Common myeloid progenitor, CD34-positive (primary cell): ENCODE data around the gene RBBP8NL. TPM values are rescaled to one million over a fixed set of nuclear protein-coding genes. Genes with fewer than 3 reads are reported as not detected.
A peak's percentile ranks its signal among the peaks of the same experiment; 100 is the strongest.

ENCODE experiments used
- CTCF ChIA-PET: fragments of 350-600 bp; sonication (Branson Sonifier 250); formaldehyde crosslinking; loops from one replicate; lab custom pipeline; 2021; ENCODE audit warnings: antibody characterized with exemption; lab: Charles Lee
- POLR2A ChIA-PET: fragments of 350-600 bp; sonication (Branson Sonifier 250); formaldehyde crosslinking; loops from one replicate; lab custom pipeline; 2021; ENCODE audit warnings: antibody characterized with exemption; lab: Charles Lee
- DNase-seq, 3 donors: peaks; one replicate each; pipeline versions ENCODE4 v3.0.0 to v3.0.0-alpha.2; 2013
- H3K27ac ChIP-seq, 2 experiments: 1 replicate in 1 of 2; 2 replicates in 1 of 2; pipeline ENCODE4 v1.7.0; 2013; ENCODE audit warnings: inconsistent platforms in 2 of 2, low read length in 2 of 2, mild to moderate bottlenecking in 2 of 2, low read depth in 1 of 2, moderate library complexity in 1 of 2; ENCODE audit not compliant: severe bottlenecking in 2 of 2, insufficient read depth in 1 of 2, poor library complexity in 1 of 2
- H3K27me3 ChIP-seq, 5 experiments: replicated peaks in 2 of 5; 1 replicate in 3 of 5; 2 replicates in 2 of 5; pipeline versions ENCODE4 v1.6.1 to v1.7.0; 2013; ENCODE audit warnings: low read length in 4 of 5, mild to moderate bottlenecking in 2 of 5, moderate library complexity in 2 of 5, inconsistent platforms in 1 of 5; ENCODE audit not compliant: insufficient read depth in 5 of 5, control insufficient read depth in 4 of 5
- H3K36me3 ChIP-seq, 4 experiments: 1 replicate in 2 of 4; 2 replicates in 2 of 4; pipeline versions ENCODE4 v1.6.1 to v1.7.0; 2013; ENCODE audit warnings: low read length in 3 of 4, control low read depth in 1 of 4, mild to moderate bottlenecking in 1 of 4; ENCODE audit not compliant: control insufficient read depth in 4 of 4, insufficient read depth in 4 of 4
- H3K4me1 ChIP-seq, 4 experiments: 1 replicate in 3 of 4; 2 replicates in 1 of 4; pipeline versions ENCODE4 v1.6.1 to v1.7.1; 2013; ENCODE audit warnings: low read length in 3 of 4, mild to moderate bottlenecking in 3 of 4, control low read depth in 1 of 4, inconsistent platforms in 1 of 4, moderate library complexity in 1 of 4; ENCODE audit not compliant: control insufficient read depth in 4 of 4, insufficient read depth in 4 of 4; ENCODE audit errors: control extremely low read depth in 1 of 4
- H3K4me3 ChIP-seq, 7 experiments: 1 replicate in 4 of 7; 2 replicates in 3 of 7; pipeline versions ENCODE4 v1.5.1 to v1.7.0; 2013; ENCODE audit warnings: mild to moderate bottlenecking in 7 of 7, low read length in 6 of 7, moderate library complexity in 6 of 7, inconsistent platforms in 2 of 7, low read depth in 2 of 7, control low read depth in 1 of 7; ENCODE audit not compliant: insufficient read depth in 4 of 7, control insufficient read depth in 1 of 7; ENCODE audit errors: extremely low read depth in 1 of 7
- H3K9me3 ChIP-seq, 5 experiments: 1 replicate in 4 of 5; 2 replicates in 1 of 5; pipeline versions ENCODE4 v1.6.1 to v1.7.1; 2013; ENCODE audit warnings: low read length in 4 of 5, mild to moderate bottlenecking in 2 of 5, inconsistent platforms in 1 of 5, low read depth in 1 of 5, moderate library complexity in 1 of 5; ENCODE audit not compliant: control insufficient read depth in 4 of 5, insufficient read depth in 2 of 5; ENCODE audit errors: control extremely low read depth in 1 of 5
- WGBS: methylation state at CpG from one replicate; pipeline ENCODE4 v1.1.5; 2013; ENCODE audit not compliant: insufficient coverage; 5-methylcytosine and 5-hydroxymethylcytosine counted together
- polyA plus RNA-seq: library from polyadenylated mRNA; unstranded; fragments of 120-200 nt; gene quantifications from one replicate; pipeline ENCODE4 v1.2.1, GENCODE V29; 2013

The RBBP8NL gene, protein sequence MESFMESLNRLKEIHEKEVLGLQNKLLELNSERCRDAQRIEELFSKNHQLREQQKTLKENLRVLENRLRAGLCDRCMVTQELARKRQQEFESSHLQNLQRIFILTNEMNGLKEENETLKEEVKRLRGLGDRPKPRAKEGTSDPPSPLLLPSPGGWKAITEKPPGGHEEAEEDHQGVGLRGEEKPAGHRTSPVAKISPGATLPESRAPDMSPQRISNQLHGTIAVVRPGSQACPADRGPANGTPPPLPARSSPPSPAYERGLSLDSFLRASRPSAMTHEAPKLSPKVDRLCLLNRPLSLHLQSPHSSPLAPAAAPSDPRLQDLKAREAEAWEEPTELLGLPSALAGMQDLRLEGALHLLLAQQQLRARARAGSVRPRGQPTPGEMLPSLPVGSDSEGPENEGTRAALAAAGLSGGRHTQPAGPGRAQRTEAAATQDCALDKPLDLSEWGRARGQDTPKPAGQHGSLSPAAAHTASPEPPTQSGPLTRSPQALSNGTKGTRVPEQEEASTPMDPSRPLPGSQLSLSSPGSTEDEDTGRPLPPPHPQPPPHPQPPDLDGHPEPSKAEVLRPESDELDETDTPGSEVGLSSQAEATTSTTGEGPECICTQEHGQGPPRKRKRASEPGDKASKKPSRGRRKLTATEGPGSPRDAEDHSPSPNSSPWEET
- polyA plus RNA-seq: not detected

DNA sequence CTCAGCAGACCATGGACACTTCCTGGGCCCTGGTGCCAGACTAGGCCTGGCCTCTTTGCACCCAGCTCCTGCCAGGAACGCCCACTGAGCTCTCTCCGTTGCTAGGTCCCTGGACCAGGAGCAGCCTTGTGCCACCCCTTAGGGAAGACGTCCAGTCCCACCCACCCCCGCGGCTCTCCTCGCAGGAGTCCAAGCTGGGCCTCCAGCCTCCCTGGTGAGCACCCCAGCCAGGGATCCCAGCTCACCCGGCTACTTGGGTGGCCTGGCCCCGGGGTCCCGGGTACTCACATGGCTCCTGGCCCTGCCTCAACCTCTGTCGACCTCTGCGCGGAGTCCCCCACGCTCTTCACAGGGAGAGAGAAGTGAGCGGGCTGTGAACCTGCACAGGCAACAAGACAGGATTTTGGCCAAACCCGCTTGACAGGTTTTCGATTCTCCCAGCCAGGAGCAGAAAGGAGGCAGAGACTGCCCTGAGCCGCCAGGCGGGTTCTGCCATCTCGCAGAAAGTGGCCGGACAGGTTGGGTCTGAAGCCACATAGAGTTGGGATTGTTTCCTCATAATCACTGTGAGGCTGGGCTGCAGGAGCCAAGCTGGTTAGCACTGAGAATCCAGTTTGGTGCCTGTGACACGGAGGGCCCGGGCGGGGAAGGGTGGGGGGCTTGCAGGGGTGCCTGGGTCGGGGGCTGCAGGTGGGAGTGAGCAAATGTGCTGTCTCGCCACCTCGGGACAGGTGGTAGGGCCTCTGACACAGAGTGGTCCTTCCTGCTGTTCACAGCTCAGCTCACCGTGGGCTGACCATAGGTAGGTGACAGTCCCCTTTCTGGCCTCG is at the start of gene RBBP8NL:
RBBP8NL (minus strand) TSS at position 368 of the 830 bp plus-strand sequence. CDS start 7,892 bp downstream, outside the sequence.
- CTCF ChIA-PET: no interaction called here
- Histone ChIP-seq H3K27ac (no peak within 1 kb of the TSS), H3K36me3 (no peaks in the 10 kb centered on the region), H3K4me1 (peaks cover 0 to 3% (median 0%) of the 10 kb centered on the region in 4 experiments), H3K4me3 (no peak within 1 kb of the TSS), H3K9me3 (no peaks in the 10 kb centered on the region), H3K27me3 (peaks cover 0 to 24% (median 2%) of the 10 kb centered on the region in 5 experiments)
- POLR2A ChIA-PET: no interaction called here
- no peak for DNase-seq
- WGBS: 82% methylated on average over 24 of the region's 28 CpGs

DNA sequence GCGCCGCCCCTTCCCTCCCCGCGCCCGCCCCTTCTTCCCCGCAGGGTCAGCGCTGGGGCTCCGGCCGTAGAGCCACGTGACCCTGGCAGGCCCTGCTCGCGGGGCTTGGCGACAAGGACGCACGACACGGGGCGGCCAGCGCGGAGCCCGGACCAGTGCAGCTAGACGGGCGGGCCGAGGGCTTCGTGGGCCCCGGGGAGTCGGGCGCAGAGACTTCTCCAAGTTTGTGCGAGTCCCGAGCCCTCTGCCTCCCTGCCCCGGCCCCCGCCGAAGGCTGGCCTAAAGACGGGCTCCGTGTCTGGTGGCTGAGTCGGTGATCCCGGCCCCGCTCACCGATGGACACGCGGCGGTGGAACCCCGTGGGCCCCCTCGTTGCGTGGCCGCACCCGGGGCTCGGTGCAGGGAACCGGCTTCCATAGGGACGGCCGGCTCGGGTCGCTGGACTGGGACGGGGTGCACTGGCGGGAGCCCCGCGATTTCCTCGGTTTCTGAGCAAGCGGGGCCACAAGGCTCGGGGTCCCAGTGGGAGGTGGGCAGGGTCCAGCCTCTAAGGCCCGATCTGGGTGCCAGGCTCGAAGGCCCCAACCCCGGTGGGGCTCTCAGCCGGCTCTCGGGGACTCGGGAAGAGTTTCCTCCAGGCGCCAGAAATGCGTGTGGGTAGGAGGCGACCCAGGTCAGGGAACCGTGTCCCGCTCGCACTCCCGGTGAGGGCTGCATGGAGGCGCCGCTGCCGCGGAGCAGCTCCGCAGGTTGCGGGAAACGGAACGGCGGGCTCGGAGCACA is 48.9 kb upstream of the RBBP8NL start:
- Histone ChIP-seq H3K36me3 (no peaks in the 10 kb centered on the region), H3K4me3 (peak overlapping the region in 1 of 7 experiments; percentile 10), H3K9me3 (no peaks in the 10 kb centered on the region), H3K27me3 (peaks cover 4 to 89% (median 41%) of the 10 kb centered on the region in 5 experiments), H3K27ac (no peak overlapping the region), H3K4me1 (peaks cover 0 to 33% (median 28%) of the 10 kb centered on the region in 4 experiments)
- peak in 1 of 3 donors; percentile 27 for DNase-seq
- ChIA-PET CTCF (interaction anchor here (1.0 kb wide), 1 partner anchor 94 kb away, joined by 3 read pairs; no protein-coding TSS in a partner anchor), POLR2A (no interaction called here)
- 1% methylated on average over 72 of the region's 82 CpGs for WGBS

DNA sequence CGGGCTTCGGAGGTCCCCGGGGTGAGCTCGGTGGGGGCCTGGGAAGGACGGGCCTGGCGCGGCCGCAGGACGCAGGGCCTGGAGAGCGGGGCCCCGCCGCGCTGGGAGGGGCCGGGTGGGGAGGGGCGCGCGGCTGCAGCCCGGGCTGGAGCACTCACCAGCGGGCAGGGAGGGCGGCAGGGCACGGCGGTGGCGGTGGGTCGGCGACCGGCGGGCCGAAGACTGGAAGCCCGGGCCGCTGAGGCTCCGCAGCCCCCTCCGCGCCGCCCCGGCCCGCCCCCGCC is 48.4 kb upstream of the RBBP8NL start, which contains the start of gene GATA5:
GATA5 (minus strand) TSS at position 224 of the 284 bp plus-strand sequence. CDS start 474 bp downstream, outside the sequence.
- CTCF ChIA-PET: interaction anchor here (1.0 kb wide), 1 partner anchor 93 kb away, joined by 3 read pairs; no protein-coding TSS in a partner anchor
- WGBS: 0% methylated on average over 30 of the region's 37 CpGs
- H3K27ac ChIP-seq: no peak within 1 kb of the TSS

DNA sequence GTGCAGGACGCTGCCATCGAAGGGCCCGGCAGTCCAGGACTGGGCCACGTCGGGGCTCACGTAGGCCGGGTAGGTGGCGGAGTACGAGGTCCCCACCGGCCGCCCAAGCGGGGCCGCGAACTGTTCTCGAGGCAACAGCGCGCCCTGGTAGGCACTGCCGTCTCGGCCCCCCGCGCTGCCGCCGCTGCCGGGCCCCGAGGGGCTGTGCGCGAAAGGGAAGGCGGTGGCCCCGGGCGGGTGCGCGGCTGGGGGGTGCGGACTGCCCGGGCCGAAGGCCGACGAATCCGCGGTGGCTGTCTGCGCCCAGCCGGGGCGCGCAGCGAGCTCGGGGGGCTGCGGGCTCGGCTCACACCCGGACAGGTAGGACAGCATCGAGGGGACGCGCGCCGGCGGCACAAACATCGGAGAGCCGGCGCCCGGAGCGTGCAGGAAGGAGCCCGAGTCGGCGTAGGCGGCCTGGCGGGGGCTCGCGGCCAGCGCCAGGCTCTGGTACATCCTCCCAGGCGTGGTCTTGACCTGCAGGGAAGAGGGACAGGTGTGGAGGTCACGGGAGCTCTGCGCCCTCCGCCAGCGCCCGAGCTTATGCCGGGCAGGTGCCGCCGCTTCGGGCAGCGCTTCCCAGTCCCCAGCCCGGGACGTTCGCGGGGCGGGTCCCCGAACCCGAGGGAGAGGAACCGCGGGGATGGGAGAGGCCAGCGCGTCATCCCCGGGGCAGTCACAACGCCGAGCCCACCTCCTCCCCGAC is 47.9 kb upstream of the RBBP8NL start:
- CTCF ChIA-PET: interaction anchor here (1.0 kb wide), 1 partner anchor 93 kb away, joined by 3 read pairs; no protein-coding TSS in a partner anchor
- no peaks in the 10 kb centered on the region for H3K9me3 ChIP-seq
- POLR2A ChIA-PET: no interaction called here
- H3K4me1 ChIP-seq: peaks cover 0 to 30% (median 21%) of the 10 kb centered on the region in 4 experiments
- no peak for DNase-seq
- no peaks in the 10 kb centered on the region for H3K36me3 ChIP-seq
- WGBS: 5% methylated on average over 80 of the region's 93 CpGs
- H3K27me3 ChIP-seq: peaks cover 4 to 87% (median 39%) of the 10 kb centered on the region in 5 experiments
- peak overlapping the region in 2 of 7 experiments; percentile 16 to 19 for H3K4me3 ChIP-seq
- no peak overlapping the region for H3K27ac ChIP-seq

More for the DNA sequence above, 48.4 kb upstream of the RBBP8NL start, which contains the start of gene GATA5:
- POLR2A ChIA-PET: no interaction called here
- H3K36me3 ChIP-seq: no peaks in the 10 kb centered on the region
- peaks cover 4 to 87% (median 41%) of the 10 kb centered on the region in 5 experiments for H3K27me3 ChIP-seq
- peak within 1 kb of the TSS in 2 of 7 experiments; percentile 16 to 19 for H3K4me3 ChIP-seq
- peaks cover 0 to 33% (median 26%) of the 10 kb centered on the region in 4 experiments for H3K4me1 ChIP-seq
- no peaks in the 10 kb centered on the region for H3K9me3 ChIP-seq
- no peak for DNase-seq

DNA sequence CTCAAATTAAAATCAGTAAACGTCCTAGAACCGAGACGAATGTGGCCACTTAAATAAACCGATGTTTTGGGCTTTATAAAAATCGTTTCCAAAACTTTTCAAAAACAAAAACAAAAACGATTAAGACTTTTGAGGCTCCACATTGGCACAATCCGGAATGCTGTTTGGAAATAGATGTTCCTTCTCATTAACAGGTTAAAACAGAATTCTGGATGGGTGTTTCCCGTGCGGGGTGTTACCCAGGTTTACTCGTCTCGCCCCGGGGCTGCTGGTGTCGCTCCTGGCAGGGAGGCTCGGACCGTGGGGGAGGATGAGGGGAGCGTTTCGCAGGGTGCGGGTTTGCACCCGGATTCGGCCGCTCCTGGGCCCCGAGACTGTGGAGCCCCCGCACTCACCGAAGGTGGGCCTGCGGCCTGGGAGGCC is 47.3 kb upstream of the RBBP8NL start:
- Histone ChIP-seq H3K4me3 (no peak overlapping the region), H3K4me1 (peaks cover 0 to 28% (median 19%) of the 10 kb centered on the region in 4 experiments), H3K27ac (no peak overlapping the region), H3K36me3 (no peaks in the 10 kb centered on the region), H3K27me3 (peaks cover 4 to 91% (median 38%) of the 10 kb centered on the region in 5 experiments), H3K9me3 (no peaks in the 10 kb centered on the region)
- CTCF ChIA-PET: interaction anchor here (1.4 to 1.7 kb wide), 2 partner anchors 40 to 64 kb away, joined by 3 read pairs; no protein-coding TSS in a partner anchor
- WGBS: 9% methylated on average over 25 of the region's 25 CpGs
- POLR2A ChIA-PET: no interaction called here
- DNase-seq: no peak
